Activated naive CD4-positive, alpha-beta T cell treated with anti-CD3 and anti-CD28 coated beads, Interleukin-2, amount 50 U/mL, for 24 hours (primary cell): ENCODE data around the gene VILL.
"Not testable (repeated sequence)": the region's sequence is repeated elsewhere in the genome, so short reads cannot be mapped to it uniquely, and the experiment has no call there.

Experiments
- H3K27ac Mint-ChIP-seq: one replicate; pipeline ENCODE4 v1.8.0; 2021; ENCODE audit warnings: mild to moderate bottlenecking, mixed read lengths
- H3K27me3 Mint-ChIP-seq: one replicate; pipeline ENCODE4 v1.8.0; 2021; ENCODE audit warnings: mixed read lengths
- H3K36me3 Mint-ChIP-seq: one replicate; pipeline ENCODE4 v1.8.0; 2021; ENCODE audit warnings: mixed read lengths
- H3K4me1 Mint-ChIP-seq: one replicate; pipeline ENCODE4 v1.8.0; 2021; ENCODE audit warnings: mixed read lengths
- H3K4me3 Mint-ChIP-seq: one replicate; pipeline ENCODE4 v1.8.0; 2021; ENCODE audit warnings: mild to moderate bottlenecking, mixed read lengths
- H3K9me3 Mint-ChIP-seq: one replicate; pipeline ENCODE4 v1.8.0; 2021; ENCODE audit warnings: mixed read lengths

The VILL gene

GRCh38 chr3:38040401-38040800 is 49.8 kb downstream of the VILL start:
- peak overlapping the region; percentile 60 for H3K27ac Mint-ChIP-seq
- H3K4me1 Mint-ChIP-seq: peaks cover 29% of the 10 kb centered on the region
- peaks cover 2% of the 10 kb centered on the region for H3K36me3 Mint-ChIP-seq

GRCh38 chr3:38043486-38043885 is 52.9 kb downstream of the VILL start:
- no peak overlapping the region for H3K4me3 Mint-ChIP-seq
- no peak overlapping the region for H3K27ac Mint-ChIP-seq
- peaks cover under 1% of the 10 kb centered on the region for H3K9me3 Mint-ChIP-seq
- peaks cover 18% of the 10 kb centered on the region for H3K4me1 Mint-ChIP-seq
- H3K36me3 Mint-ChIP-seq: peaks cover 3% of the 10 kb centered on the region
- H3K27me3 Mint-ChIP-seq: no peaks in the 10 kb centered on the region

More at GRCh38 chr3:38040401-38040800, 49.8 kb downstream of the VILL start:
- H3K9me3 Mint-ChIP-seq: peaks cover 7% of the 10 kb centered on the region
- H3K4me3 Mint-ChIP-seq: peak overlapping the region; percentile 79
- H3K27me3 Mint-ChIP-seq: no peaks in the 10 kb centered on the region

GRCh38 chr3:38046027-38046426 is 55.4 kb downstream of the VILL start:
- Mint-ChIP-seq H3K4me3 (no peak overlapping the region), H3K36me3 (peaks cover 3% of the 10 kb centered on the region), H3K9me3 (no peaks in the 10 kb centered on the region)

GRCh38 chr3:38046821-38047220 is 56.2 kb downstream of the VILL start:
- H3K4me3 Mint-ChIP-seq: no peak overlapping the region
- no peaks in the 10 kb centered on the region for H3K4me1 Mint-ChIP-seq
- H3K36me3 Mint-ChIP-seq: peaks cover 3% of the 10 kb centered on the region
- no peaks in the 10 kb centered on the region for H3K9me3 Mint-ChIP-seq
- no peaks in the 10 kb centered on the region for H3K27me3 Mint-ChIP-seq
- H3K27ac Mint-ChIP-seq: no peak overlapping the region

More at GRCh38 chr3:38046027-38046426, 55.4 kb downstream of the VILL start:
- H3K4me1 Mint-ChIP-seq: no peaks in the 10 kb centered on the region
- no peak overlapping the region for H3K27ac Mint-ChIP-seq
- H3K27me3 Mint-ChIP-seq: no peaks in the 10 kb centered on the region

GRCh38 chr3:38047896-38048295 is 57.3 kb downstream of the VILL start:
- H3K27ac Mint-ChIP-seq: no peak overlapping the region
- no peak overlapping the region for H3K4me3 Mint-ChIP-seq
- H3K27me3 Mint-ChIP-seq: no peaks in the 10 kb centered on the region
- H3K4me1 Mint-ChIP-seq: no peaks in the 10 kb centered on the region
- H3K36me3 Mint-ChIP-seq: peaks cover 3% of the 10 kb centered on the region
- no peaks in the 10 kb centered on the region for H3K9me3 Mint-ChIP-seq

GRCh38 chr3:38049358-38050126 is 59.0 kb downstream of the VILL start:
- Mint-ChIP-seq H3K27ac (no peak overlapping the region), H3K4me1 (no peaks in the 10 kb centered on the region)

GRCh38 chr3:38051131-38051530 is 60.5 kb downstream of the VILL start:
- Mint-ChIP-seq H3K9me3 (no peaks in the 10 kb centered on the region), H3K4me1 (no peaks in the 10 kb centered on the region), H3K27me3 (no peaks in the 10 kb centered on the region), H3K27ac (no peak overlapping the region), H3K36me3 (no peaks in the 10 kb centered on the region), H3K4me3 (no peak overlapping the region)

More at GRCh38 chr3:38049358-38050126, 59.0 kb downstream of the VILL start:
- Mint-ChIP-seq H3K4me3 (no peak overlapping the region), H3K9me3 (no peaks in the 10 kb centered on the region), H3K27me3 (no peaks in the 10 kb centered on the region), H3K36me3 (peaks cover 3% of the 10 kb centered on the region)

GRCh38 chr3:38053286-38053685 is 62.7 kb downstream of the VILL start:
- not testable (repeated sequence) for H3K36me3 Mint-ChIP-seq, H3K4me3 Mint-ChIP-seq, H3K9me3 Mint-ChIP-seq, H3K27ac Mint-ChIP-seq, H3K27me3 Mint-ChIP-seq, H3K4me1 Mint-ChIP-seq

GRCh38 chr3:38053813-38054498 is 63.4 kb downstream of the VILL start:
- not testable (repeated sequence) for H3K4me1 Mint-ChIP-seq, H3K27me3 Mint-ChIP-seq, H3K36me3 Mint-ChIP-seq, H3K27ac Mint-ChIP-seq, H3K9me3 Mint-ChIP-seq, H3K4me3 Mint-ChIP-seq

GRCh38 chr3:38054499-38055001 is 64.0 kb downstream of the VILL start:
- no peak overlapping the region for H3K27ac Mint-ChIP-seq
- no peaks in the 10 kb centered on the region for H3K36me3 Mint-ChIP-seq
- no peaks in the 10 kb centered on the region for H3K4me1 Mint-ChIP-seq
- no peaks in the 10 kb centered on the region for H3K27me3 Mint-ChIP-seq
- no peak overlapping the region for H3K4me3 Mint-ChIP-seq
- H3K9me3 Mint-ChIP-seq: no peaks in the 10 kb centered on the region
